SHP77 (cell line): ENCODE results near the gene AIRE.

Experiments
- DNase-seq, 2 experiments: peaks; one replicate each; lab custom pipeline; 2025; lab: John Stamatoyannopoulos, UW

The AIRE gene

GRCh38 chr21:44305691-44306090, 20.0 kb downstream of the AIRE start:
- no peak for DNase-seq

- no peak for DNase-seq
These were observed 21.4 kb downstream of the AIRE start for GRCh38 chr21:44306936-44307704.

GRCh38 chr21:44310628-44311507, 25.2 kb downstream of the AIRE start:
- DNase-seq, result no peak

DNA sequence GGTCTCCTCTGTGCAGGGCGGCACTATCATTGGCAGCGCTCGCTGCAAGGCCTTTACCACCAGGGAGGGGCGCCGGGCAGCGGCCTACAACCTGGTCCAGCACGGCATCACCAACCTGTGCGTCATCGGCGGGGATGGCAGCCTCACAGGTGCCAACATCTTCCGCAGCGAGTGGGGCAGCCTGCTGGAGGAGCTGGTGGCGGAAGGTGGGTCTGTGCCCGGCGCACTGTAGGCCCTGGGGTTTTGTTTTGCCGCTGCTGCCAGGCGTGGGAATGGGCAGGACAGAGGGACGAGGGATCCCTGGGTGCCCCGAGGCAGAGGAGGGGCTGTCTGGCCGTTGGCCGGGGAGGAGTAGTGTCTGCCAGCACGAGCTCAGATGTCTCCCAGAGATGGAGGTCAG, 26.4 kb downstream of the AIRE start:
- DNase-seq, result no peak

- no peak for DNase-seq
These were observed 27.0 kb downstream of the AIRE start for GRCh38 chr21:44312716-44313115.

- no peak for DNase-seq
These were observed 27.8 kb downstream of the AIRE start for GRCh38 chr21:44313451-44313850.

- no peak for DNase-seq
These were observed 28.5 kb downstream of the AIRE start for GRCh38 chr21:44314128-44314527.

- DNase-seq, result no peak
These were observed 28.9 kb downstream of the AIRE start for GRCh38 chr21:44314561-44314960.

GRCh38 chr21:44315691-44316203, 30.1 kb downstream of the AIRE start:
- no peak for DNase-seq

- DNase-seq, result no peak
These were observed 30.7 kb downstream of the AIRE start for GRCh38 chr21:44316277-44316900.

GRCh38 chr21:44317241-44317782, 31.6 kb downstream of the AIRE start:
- DNase-seq, result no peak

DNA sequence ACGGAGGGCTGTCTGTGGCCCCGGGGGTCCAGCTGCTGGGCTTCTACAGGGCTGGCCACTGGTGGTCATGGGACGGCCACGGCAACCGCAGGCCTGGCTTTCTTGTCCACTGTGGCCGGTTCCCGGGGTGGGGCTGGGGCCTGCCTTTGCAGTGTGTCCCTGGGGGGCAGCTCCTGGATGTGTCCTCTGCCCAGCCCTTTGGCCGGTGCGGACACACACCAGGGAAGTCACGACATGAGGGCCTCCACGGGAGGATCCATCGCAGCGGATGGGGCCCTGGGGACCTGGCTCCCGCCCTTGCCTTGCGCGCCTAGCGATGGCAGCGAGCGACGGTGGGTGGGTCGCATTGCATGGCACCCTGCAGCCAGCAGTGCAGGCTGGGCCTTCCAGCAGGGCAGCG, 32.2 kb downstream of the AIRE start:
- DNase-seq, result no peak

GRCh38 chr21:44318489-44319285, 33.0 kb downstream of the AIRE start:
- no peak for DNase-seq

- DNase-seq, result no peak
These were observed 33.9 kb downstream of the AIRE start for GRCh38 chr21:44319407-44320065.

- DNase-seq, result no peak
These were observed 35.2 kb downstream of the AIRE start for GRCh38 chr21:44320847-44321246.

DNA sequence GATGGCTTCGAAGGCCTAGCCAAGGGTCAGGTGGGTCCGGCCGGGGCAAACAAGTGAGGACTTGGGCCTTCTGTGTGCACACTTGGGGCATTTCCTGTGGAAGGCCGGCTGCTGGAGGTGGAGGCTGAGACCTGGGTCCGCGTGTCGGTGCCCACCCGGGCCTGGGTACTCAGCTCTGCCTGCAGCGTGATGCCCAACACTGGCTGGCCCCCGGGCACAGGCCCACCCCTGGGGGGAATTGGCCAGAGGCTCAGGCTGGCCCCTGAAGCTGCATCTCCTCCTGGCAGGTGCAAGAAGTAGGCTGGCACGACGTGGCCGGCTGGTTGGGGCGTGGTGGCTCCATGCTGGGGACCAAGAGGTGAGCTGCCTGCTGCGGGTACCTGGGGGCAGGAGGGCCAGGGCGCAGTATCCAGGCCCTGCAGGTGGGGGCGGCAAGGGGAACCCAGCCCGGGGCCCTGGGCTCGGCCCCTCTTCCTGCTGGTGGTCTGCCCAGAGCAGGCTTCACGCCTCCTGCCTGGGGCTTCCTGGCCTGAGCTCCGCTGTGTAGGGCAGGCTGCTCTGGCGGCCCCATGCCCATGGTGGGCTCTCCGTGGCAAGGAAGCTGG, 36.3 kb downstream of the AIRE start:
- DNase-seq, result no peak

GRCh38 chr21:44322621-44323325, 37.1 kb downstream of the AIRE start:
- no peak for DNase-seq

DNA sequence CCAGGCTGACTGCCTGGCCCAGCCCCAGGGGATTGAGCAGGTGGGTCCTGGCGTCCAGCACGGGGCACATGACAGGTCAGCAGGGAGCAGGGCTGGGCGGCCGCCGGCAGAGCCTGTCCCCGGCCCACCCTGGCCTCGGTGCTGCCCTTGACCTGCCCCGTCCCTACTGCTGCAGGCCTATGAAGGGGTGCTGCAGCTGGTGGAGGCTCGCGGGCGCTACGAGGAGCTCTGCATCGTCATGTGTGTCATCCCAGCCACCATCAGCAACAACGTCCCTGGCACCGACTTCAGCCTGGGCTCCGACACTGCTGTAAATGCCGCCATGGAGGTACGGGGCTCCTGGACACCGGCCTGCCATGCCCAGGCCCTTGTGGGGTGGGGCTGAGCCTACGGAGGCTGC, 37.9 kb downstream of the AIRE start:
- DNase-seq, result no peak

DNA sequence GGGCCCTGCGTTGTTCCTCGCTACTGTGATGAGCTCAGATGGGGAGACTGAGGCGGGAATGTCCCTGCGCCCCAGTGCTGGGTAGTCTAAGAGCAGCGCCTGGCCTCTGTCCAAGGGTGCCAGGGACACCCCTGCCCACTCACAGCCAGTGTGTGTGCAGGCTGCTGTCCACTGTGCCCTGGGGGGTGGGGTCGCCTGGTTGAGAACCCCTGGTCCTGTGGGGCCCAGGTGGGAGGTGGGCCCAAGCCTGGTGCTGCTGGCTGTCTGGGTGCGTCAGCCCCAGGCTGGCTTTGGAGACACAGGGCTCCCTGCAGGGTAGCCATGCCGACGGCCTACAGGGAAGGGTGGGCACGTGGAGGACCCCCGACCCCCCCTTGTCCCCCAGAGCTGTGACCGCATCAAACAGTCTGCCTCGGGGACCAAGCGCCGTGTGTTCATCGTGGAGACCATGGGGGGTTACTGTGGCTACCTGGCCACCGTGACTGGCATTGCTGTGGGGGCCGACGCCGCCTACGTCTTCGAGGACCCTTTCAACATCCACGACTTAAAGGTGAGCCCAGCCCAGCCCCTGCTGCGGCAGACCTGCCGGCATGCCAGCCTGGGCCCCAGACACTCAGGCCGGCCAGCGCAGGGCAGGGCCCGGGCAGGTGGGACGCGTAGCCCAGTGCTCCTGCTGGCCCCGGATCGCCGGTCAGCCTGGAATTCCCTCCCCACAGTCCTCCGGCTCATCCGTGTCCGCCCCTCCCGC, 38.6 kb downstream of the AIRE start:
- no peak for DNase-seq
